Stimulated activated CD8-positive, alpha-beta memory T cell treated with anti-CD3 and anti-CD28 coated beads, Interleukin-4, amount 100 ng/mL, for 1 hour (primary cell): Measurements from ENCODE around the gene MED14.

Experiments
- DNase-seq, 2 donors: peaks; one replicate each; pipeline ENCODE4 v3.0.0-alpha.2; 2020; ENCODE audit warnings: low read depth in 2 of 2, low spot score in 1 of 2

Gene MED14

DNA sequence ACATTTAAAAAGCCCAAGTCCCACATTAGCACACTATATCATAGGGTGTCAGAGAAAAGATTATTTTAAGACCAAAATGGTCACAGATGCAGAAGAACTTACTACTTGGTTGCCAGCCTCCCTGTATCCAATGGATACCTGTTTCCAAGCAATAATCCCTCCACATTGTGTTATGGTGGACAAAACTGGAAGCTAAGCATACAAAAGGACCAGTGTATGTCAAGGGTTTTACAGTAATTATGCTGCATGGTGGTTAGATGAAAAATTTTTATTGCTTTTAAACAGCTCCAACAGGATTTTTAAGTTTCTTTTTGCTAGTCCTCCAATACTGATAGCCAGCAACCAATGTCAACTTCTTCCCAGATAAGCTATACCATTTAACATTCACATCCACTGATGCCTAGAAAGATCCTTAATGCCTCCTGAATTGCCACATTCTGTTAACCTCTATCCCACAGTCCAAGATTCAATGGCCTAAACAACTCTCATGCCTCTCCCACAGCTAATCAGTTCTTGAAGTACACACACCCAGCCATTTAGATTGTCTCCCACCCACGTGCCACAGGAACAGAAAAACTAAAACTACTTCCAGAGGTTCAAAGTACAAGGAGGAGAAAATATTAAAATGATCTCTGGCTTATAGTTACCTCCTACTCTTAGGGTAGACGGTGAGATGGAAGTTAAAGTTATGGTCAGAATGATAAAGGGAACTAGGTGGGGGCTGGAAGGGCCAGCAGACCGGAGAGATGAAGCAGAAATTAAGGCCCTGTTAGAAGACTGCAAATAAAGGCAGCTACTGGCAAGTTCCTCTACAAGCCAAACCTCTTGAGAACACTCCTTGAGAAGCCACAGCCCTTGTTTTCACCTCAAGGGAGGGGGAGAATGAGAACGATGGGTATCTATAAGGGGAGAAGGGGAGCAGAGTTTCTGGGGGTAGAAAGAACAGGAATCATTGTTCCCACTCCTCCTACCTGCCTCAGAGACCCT, 5.5 kb downstream of the MED14 start:
- DNase-seq, result no peak

DNA sequence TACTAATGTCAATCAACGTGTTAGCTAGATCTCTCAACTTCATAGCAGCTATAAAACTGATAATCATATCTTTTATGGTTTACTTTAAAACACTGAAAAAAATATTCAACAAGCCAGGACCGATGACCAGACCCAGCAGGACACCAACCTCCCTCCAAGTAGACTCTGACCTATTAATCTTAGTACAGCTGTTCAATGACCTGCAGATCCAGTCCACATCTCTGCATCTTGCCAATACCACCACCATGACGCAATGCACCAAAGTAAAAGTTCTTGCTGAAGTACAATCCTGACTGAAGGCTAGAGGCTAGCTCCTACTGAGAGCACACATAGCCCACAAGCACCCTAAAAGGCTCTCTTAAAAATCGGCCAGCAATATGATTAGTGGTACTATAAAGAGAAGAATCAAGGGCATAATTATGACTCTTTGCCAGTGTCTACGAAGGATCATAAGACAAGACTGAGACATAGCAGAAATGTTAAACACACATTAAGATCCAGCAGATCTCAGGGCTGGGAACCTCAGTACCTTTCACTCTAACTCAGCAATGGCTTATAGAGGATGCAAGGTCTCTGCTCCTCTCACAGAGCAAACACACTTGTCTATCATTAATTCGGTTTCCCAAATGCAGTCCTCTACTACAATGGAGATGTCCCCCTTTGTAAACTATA, 7.6 kb downstream of the MED14 start:
- no peak for DNase-seq

DNA sequence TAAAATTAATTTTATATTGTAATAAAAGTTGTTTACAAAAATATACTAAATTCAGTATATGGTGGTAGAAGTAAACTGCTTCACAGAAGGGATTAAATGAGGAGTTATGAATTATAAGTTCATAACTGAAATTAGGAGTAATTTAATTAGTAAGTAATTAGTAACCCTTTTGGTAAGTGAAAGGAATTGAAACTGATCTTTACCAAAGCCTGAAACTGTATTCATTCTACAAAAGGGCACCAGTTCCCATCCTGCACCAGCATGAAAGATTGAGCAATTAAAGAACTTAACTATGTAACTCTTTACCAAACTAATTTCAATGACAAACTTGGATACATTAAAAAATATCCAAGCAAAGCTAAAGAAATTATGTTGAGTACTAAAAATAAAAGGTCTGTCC, 8.2 kb downstream of the MED14 start:
- no peak for DNase-seq

- no peak for DNase-seq
Measured at GRCh38 chrX:40722930-40723329, 12.4 kb downstream of the MED14 start.

DNA sequence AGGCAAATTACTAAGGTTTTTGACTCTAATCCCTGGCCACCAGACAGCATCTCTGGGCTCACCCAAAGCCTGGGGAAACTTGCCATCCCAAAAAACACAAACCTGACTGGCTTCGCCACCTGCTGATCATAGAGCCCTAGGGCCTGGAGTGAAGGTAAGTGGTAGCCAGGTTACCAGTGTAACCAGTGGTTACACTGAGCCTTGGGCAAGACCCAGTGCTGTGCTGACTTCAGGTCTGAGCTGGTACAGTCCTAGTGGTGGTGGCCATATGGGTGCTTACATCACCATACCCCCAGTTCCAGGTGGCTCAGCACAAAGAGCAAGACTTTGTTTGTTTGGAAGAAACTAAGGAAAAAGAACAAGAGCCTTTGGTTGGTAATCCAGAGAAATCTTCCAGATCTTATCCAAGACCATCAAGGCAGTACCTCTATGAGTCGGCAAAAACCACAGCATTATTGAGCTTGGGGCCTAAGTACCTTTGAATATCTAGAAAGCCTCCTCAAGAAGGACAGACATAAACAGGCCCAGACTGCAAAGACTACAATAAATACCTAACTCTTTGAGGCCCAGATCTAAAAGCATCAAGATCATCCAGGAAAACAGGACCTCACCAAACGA, 13.7 kb downstream of the MED14 start:
- DNase-seq, result no peak

- DNase-seq, result no peak
Measured at GRCh38 chrX:40720792-40721191, 14.6 kb downstream of the MED14 start.

GRCh38 chrX:40720339-40720738, 15.0 kb downstream of the MED14 start:
- DNase-seq, result no peak

GRCh38 chrX:40719731-40720130, 15.6 kb downstream of the MED14 start:
- no peak for DNase-seq

GRCh38 chrX:40719218-40719617, 16.1 kb downstream of the MED14 start:
- DNase-seq, result no peak

GRCh38 chrX:40709395-40709794, 25.9 kb downstream of the MED14 start:
- DNase-seq, result no peak

DNA sequence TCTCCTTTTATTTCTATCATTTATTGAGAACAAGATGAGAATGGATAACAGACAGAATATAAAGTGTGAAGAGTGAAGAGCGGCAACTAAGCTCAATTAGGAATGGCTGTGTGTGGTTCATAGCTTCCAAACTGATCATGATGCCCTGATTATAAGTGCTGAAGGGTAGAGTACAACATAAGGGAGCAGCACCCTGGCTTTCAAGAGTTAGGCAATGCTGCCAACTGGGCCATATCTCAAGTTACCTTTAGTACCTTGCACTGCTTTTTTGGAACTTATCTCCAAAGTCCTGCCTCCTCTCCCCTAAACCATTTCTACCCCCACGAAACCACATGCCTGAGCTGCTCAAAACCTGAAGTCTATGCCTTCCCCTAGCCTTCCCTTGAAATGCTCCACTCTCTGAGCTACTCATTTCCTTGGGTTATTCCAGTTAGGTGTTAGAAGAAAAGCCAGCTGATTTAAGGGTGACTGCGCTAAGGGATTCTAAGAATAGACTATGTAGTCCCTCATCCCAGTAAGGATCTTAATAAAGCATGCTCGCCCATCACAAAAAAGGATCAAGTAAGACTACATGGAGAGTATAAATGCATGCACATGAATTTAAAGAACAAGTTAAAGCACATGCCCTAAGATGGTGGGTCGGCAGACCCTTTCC, 29.6 kb downstream of the MED14 start:
- DNase-seq, result no peak

- DNase-seq, result no peak
Measured at GRCh38 chrX:40700640-40701342, 34.6 kb downstream of the MED14 start.

GRCh38 chrX:40698851-40699250, 36.5 kb downstream of the MED14 start:
- no peak for DNase-seq

DNA sequence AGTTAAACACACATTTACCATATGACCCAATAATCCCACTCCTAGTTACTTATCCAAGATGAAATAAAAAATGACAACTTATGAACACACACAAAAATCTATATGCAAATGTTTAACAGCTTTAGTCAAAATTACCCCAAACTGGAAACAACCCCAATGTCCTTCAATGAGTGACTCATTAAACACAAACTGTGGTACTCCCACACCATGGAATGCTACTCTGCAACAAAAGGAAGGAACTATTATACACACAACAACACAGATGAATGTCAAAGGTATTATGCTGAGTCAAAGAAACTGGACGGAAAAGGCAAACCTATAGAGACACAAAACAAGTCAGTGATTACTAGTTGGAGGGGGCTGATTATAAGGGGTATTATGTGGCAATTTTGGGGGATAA, 40.5 kb downstream of the MED14 start:
- DNase-seq, result no peak

- no peak for DNase-seq
Measured at GRCh38 chrX:40688929-40689328, 46.4 kb downstream of the MED14 start.

- DNase-seq, result no peak
Measured at GRCh38 chrX:40687169-40687568, 48.2 kb downstream of the MED14 start.

GRCh38 chrX:40685362-40685918, 49.9 kb downstream of the MED14 start:
- no peak for DNase-seq

GRCh38 chrX:40684092-40684491, 51.2 kb downstream of the MED14 start:
- DNase-seq, result no peak

DNA sequence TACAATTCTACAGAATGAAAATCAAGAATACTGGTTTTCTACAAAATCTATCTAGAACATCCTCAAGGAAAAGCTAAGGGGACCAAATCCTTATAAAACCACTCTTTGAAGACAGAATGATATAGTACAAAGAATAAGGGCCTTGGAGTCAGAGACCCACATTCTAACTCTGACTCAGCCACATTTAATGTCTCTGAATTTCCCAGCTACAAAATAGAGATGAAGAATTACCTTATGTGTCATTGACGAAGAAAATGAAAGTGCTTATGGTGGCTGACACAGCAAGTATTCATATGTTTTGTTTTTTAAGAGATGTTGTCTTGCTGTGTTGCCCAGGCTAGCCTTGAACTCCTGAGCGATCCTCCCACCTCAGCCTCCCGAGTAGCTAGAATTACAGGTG, 52.1 kb downstream of the MED14 start:
- no peak for DNase-seq

DNA sequence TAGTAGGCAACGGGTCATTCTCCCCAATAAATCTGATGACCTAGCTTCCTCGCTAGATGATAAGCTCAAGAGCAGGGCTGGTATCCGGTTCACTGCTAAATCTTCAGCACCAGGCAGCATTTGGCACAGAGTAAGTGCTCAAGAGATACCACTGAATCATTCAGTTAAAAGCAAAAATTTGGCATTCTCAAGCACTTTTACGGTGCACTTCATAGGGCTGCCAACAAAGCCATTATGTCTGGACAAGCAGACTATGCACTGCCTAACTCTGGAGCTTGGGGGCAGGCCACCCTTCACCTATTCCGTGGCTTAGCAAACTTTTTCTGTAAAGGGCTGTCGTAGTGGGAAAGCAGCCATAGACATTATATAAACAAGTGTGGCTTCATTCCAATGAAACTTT, 64.2 kb downstream of the MED14 start:
- no peak for DNase-seq
